PFSK-1 (cell line): Measurements from ENCODE around the gene PHAF1.

Experiments used
- FOXP2 ChIP-seq: optimal IDR thresholded peaks from 2 replicates; pipeline ENCODE3; 2011; ENCODE audit warnings: borderline replicate concordance, control low read depth, inconsistent platforms; ENCODE audit not compliant: insufficient read depth; ENCODE audit errors: extremely low read length, extremely low read depth
- POLR2AphosphoS5 ChIP-seq: IDR thresholded peaks from 2 replicates; pipeline ENCODE4 v1.6.1; 2012; ENCODE audit warnings: low read depth, mild to moderate bottlenecking, control low read depth, low read length, moderate library complexity
- SIN3A ChIP-seq: IDR thresholded peaks from 2 replicates; pipeline ENCODE4 v1.6.1; 2012; ENCODE audit warnings: mild to moderate bottlenecking, low read length, moderate library complexity, borderline replicate concordance; ENCODE audit not compliant: insufficient read depth
- TAF1 ChIP-seq: IDR thresholded peaks from 2 replicates; pipeline ENCODE4 v1.6.1; 2012; ENCODE audit warnings: low read length, control low read depth, borderline replicate concordance; ENCODE audit not compliant: insufficient read depth
- TF ChIP-seq, protein P1 (sequence below), 2 experiments: IDR thresholded peaks; 2 replicates each; pipeline versions ENCODE4 v1.6.1 to v1.8.0; 2011 to 2012; ENCODE audit warnings: low read depth in 2 of 2, low read length in 2 of 2, control low read depth in 1 of 2, inconsistent platforms in 1 of 2, mild to moderate bottlenecking in 1 of 2, moderate library complexity in 1 of 2; ENCODE audit not compliant: insufficient read depth in 1 of 2

Gene PHAF1

DNA sequence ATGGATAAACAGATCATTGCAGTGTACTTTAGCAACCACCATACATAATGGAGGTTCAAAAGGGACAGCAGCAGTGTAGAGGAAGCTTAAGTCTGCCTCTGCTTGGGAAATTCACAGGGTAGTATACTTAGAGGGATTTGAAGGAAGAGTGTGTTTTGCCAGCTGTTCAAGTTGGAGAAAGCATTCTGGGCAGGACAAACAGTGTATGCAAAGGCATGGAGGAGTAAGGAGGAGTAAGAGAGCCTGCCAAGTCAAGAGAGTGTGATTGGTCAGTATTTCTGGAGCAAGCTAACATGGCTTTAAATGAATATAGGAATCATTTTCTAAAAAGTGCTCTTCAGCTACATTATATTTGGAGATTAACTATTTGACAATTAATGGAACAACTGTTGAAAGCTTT, 22.9 kb upstream of the PHAF1 start:
- TF ChIP-seq FOXP2: no peak
- TF ChIP-seq SIN3A: no peak
- TF ChIP-seq, protein P1, sequence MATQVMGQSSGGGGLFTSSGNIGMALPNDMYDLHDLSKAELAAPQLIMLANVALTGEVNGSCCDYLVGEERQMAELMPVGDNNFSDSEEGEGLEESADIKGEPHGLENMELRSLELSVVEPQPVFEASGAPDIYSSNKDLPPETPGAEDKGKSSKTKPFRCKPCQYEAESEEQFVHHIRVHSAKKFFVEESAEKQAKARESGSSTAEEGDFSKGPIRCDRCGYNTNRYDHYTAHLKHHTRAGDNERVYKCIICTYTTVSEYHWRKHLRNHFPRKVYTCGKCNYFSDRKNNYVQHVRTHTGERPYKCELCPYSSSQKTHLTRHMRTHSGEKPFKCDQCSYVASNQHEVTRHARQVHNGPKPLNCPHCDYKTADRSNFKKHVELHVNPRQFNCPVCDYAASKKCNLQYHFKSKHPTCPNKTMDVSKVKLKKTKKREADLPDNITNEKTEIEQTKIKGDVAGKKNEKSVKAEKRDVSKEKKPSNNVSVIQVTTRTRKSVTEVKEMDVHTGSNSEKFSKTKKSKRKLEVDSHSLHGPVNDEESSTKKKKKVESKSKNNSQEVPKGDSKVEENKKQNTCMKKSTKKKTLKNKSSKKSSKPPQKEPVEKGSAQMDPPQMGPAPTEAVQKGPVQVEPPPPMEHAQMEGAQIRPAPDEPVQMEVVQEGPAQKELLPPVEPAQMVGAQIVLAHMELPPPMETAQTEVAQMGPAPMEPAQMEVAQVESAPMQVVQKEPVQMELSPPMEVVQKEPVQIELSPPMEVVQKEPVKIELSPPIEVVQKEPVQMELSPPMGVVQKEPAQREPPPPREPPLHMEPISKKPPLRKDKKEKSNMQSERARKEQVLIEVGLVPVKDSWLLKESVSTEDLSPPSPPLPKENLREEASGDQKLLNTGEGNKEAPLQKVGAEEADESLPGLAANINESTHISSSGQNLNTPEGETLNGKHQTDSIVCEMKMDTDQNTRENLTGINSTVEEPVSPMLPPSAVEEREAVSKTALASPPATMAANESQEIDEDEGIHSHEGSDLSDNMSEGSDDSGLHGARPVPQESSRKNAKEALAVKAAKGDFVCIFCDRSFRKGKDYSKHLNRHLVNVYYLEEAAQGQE (IDR thresholded peaks at IDR 0.05; ENCODE audit: insufficient read depth in 1 of 2, low read depth in 2 of 2, low read length in 2 of 2): no peak
- no peak for TF ChIP-seq TAF1
- TF ChIP-seq POLR2AphosphoS5: no peak

DNA sequence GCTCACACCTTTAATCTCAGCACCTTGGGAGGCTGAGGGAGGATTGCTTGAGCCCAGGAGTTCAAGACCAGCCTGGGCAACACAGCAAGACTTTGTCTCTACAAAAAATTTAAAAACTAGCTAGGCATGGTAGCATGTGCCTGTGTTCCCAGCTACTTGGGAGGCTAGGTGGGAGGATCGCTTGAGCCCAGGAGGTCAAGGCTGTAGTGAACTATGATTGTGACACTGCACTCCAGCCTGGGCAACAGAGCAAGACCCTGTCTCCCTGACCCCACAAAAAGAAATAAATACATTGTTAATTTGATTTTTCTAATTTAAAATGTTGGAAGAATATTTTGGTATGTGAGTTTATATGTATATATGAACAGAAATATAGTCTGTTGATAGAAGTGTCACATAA, 22.4 kb upstream of the PHAF1 start:
- TF ChIP-seq, protein P1 (IDR thresholded peaks at IDR 0.05; ENCODE audit: insufficient read depth in 1 of 2, low read depth in 2 of 2, low read length in 2 of 2): no peak
- TF ChIP-seq POLR2AphosphoS5 (no peak), FOXP2 (no peak)

DNA sequence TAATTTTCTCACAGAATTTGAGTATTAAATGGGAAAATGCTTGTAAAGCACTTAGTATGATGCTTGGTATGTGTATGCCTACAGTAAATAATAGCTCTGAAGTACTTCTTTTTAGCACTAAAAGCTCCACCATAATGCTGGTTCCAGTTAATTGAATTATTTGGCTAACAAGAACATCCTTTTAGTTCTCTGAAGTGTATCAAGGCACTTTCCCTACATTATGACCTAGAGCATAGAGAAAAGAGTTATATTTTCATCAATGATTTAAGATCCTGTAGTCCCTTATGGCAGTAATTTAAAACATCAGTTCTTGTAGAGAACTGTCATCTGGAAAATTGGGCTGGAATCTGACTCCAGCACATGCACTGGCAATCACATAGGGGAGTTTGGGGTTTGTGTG, 21.9 kb upstream of the PHAF1 start:
- TF ChIP-seq SIN3A (no peak), POLR2AphosphoS5 (no peak), TAF1 (no peak), FOXP2 (no peak)
- TF ChIP-seq, protein P1 (IDR thresholded peaks at IDR 0.05; ENCODE audit: insufficient read depth in 1 of 2, low read depth in 2 of 2, low read length in 2 of 2): no peak

DNA sequence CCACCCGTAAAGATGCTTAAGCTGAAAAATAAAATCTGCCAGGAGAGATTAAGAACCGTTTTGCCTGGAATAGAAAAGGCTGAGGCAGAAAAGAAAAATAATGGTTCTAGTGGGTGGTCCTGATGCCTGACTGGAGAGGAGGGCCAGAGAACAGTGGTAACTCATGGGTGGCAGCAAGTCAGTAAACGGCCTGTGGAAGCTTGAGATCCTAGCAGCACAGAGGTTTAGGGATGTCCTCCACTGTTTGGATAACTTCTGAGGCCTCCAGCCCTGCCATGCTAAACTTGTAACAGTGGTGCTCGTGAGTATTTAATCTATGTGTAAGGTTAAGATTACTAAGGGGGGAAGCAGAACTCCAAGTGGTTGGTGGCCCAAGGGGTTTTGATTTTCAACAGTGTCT, 21.2 kb upstream of the PHAF1 start:
- TF ChIP-seq POLR2AphosphoS5 (no peak), FOXP2 (no peak), TAF1 (no peak), SIN3A (no peak)
- TF ChIP-seq, protein P1 (IDR thresholded peaks at IDR 0.05; ENCODE audit: insufficient read depth in 1 of 2, low read depth in 2 of 2, low read length in 2 of 2): no peak

DNA sequence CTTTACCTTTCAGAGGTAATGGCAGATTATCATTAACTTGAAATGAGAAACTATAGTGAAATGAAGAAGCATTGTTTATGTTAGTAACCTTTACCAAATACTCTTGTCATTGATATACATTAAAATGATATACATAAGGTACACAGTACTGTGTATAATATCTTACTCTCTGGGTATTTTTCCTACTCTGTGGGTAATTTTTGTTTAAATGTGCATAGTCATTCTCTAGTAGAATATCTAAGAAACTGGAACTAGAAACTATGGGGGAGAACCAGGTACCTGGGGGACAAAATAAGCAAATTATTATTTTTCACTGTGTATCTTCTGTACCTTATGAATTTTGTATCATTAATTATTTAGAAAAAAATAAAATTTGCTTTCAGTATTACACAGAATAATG, 20.6 kb upstream of the PHAF1 start:
- TF ChIP-seq POLR2AphosphoS5: no peak
- TF ChIP-seq, protein P1 (IDR thresholded peaks at IDR 0.05; ENCODE audit: insufficient read depth in 1 of 2, low read depth in 2 of 2, low read length in 2 of 2): no peak
- TF ChIP-seq FOXP2: no peak
- no peak for TF ChIP-seq TAF1
- no peak for TF ChIP-seq SIN3A
